SK-N-SH treated with all-trans-retinoic acid at 6 μM for 48 hours (cell line): ENCODE measurements around the gene FBXO31.
A peak's percentile ranks its signal among the peaks of the same experiment; 100 is the strongest.

ENCODE experiments used
- ATAC-seq: fragments of 200-7000 bp; cut with Tn5 transposase; 3 replicates; pipeline ENCODE4 v1.9.1; 2020; ENCODE audit warnings: mild to moderate bottlenecking, moderate library complexity
- ARNTL ChIP-seq: fragments of 450-650 bp; formaldehyde crosslinking; IDR thresholded peaks from 2 replicates; pipeline ENCODE4 v1.5.0; 2020; ENCODE audit warnings: low read depth, mild to moderate bottlenecking, moderate library complexity, borderline replicate concordance
- BACH2 ChIP-seq: fragments of 250-450 bp; sonication (Bioruptor Pico); IDR thresholded peaks from 2 replicates; pipeline ENCODE4 v1.9.0; 2021; ENCODE audit warnings: mild to moderate bottlenecking, borderline replicate concordance
- CREB5 ChIP-seq: fragments of 250-450 bp; sonication (Bioruptor Pico); IDR thresholded peaks from 2 replicates; pipeline ENCODE4 v1.5.1; 2020; ENCODE audit warnings: low read depth, mild to moderate bottlenecking, moderate library complexity
- CSDC2 ChIP-seq: fragments of 250-450 bp; sonication (Bioruptor Pico); IDR thresholded peaks from 2 replicates; pipeline ENCODE4 v1.5.0; 2020; ENCODE audit warnings: mild to moderate bottlenecking, moderate library complexity
- ESRRG ChIP-seq: fragments of 250-450 bp; sonication (Bioruptor Pico); IDR thresholded peaks from 2 replicates; pipeline ENCODE4 v1.6.1; 2021; ENCODE audit warnings: mild to moderate bottlenecking
- GLIS3 ChIP-seq: fragments of 250-450 bp; sonication (Bioruptor Pico); IDR thresholded peaks from 2 replicates; pipeline ENCODE4 v1.5.0; 2020; ENCODE audit warnings: mild to moderate bottlenecking, moderate library complexity
- ISL1 ChIP-seq: fragments of 250-450 bp; sonication (Bioruptor Pico); IDR thresholded peaks from 2 replicates; pipeline ENCODE4 v2.1.2; 2022; ENCODE audit warnings: mild to moderate bottlenecking, moderate library complexity
- OSR1 ChIP-seq: fragments of 250-450 bp; sonication (Bioruptor Pico); IDR thresholded peaks from 2 replicates; pipeline ENCODE4 v1.8.0; 2022; ENCODE audit warnings: moderate library complexity, mild to moderate bottlenecking, inconsistent platforms
- PATZ1 ChIP-seq: fragments of 250-450 bp; sonication (Bioruptor Pico); IDR thresholded peaks from 2 replicates; pipeline ENCODE4 v1.8.0; 2020; ENCODE audit warnings: mild to moderate bottlenecking, moderate library complexity, borderline replicate concordance
- POU6F1 ChIP-seq: fragments of 250-450 bp; sonication (Bioruptor Pico); IDR thresholded peaks from 2 replicates; pipeline ENCODE4 v1.8.0; 2021; ENCODE audit warnings: low read depth, mild to moderate bottlenecking, moderate library complexity, borderline replicate concordance
- PPARA ChIP-seq: fragments of 250-450 bp; sonication (Bioruptor Pico); IDR thresholded peaks from 2 replicates; pipeline ENCODE4 v1.5.0; 2020; ENCODE audit warnings: mild to moderate bottlenecking, borderline replicate concordance
- SNAI2 ChIP-seq: fragments of 250-450 bp; sonication (Bioruptor Pico); IDR thresholded peaks from 2 replicates; pipeline ENCODE4 v1.5.0; 2020; ENCODE audit warnings: mild to moderate bottlenecking, moderate library complexity
- TCF4 ChIP-seq: fragments of 250-450 bp; sonication (Bioruptor Pico); IDR thresholded peaks from 2 replicates; pipeline ENCODE4 v1.8.0; 2021; ENCODE audit warnings: mild to moderate bottlenecking, moderate library complexity, borderline replicate concordance
- TOX ChIP-seq: fragments of 250-450 bp; sonication (Bioruptor Pico); IDR thresholded peaks from 2 replicates; pipeline ENCODE4 v1.8.0; 2021; ENCODE audit warnings: mild to moderate bottlenecking, moderate library complexity, borderline replicate concordance
- TSHZ2 ChIP-seq: fragments of 250-450 bp; sonication (Bioruptor Pico); IDR thresholded peaks from 2 replicates; pipeline ENCODE4 v1.5.0; 2020; ENCODE audit warnings: mild to moderate bottlenecking, moderate library complexity
- ZC3H10 ChIP-seq: fragments of 250-450 bp; sonication (Bioruptor Pico); IDR thresholded peaks from 2 replicates; pipeline ENCODE4 v1.5.1; 2021; ENCODE audit warnings: mild to moderate bottlenecking, moderate library complexity
- ZFP3 ChIP-seq: fragments of 250-450 bp; sonication (Bioruptor Pico); IDR thresholded peaks from 2 replicates; pipeline ENCODE4 v1.5.0; 2020; ENCODE audit warnings: mild to moderate bottlenecking, moderate library complexity
- ZFP30 ChIP-seq: fragments of 450-650 bp; formaldehyde crosslinking; IDR thresholded peaks from 2 replicates; pipeline ENCODE4 v1.5.0; 2022; ENCODE audit warnings: mild to moderate bottlenecking, moderate library complexity
- ZNF70 ChIP-seq: fragments of 450-650 bp; formaldehyde crosslinking; IDR thresholded peaks from 2 replicates; pipeline ENCODE4 v1.5.0; 2020; ENCODE audit warnings: mild to moderate bottlenecking, moderate library complexity
- ZNF8 ChIP-seq: fragments of 450-650 bp; formaldehyde crosslinking; IDR thresholded peaks from 2 replicates; pipeline ENCODE4 v1.5.0; 2020; ENCODE audit warnings: mild to moderate bottlenecking, moderate library complexity

The FBXO31 gene

GRCh38 chr16:87416826-87417527 is 33.4 kb upstream of the FBXO31 start:
- no peak for TF ChIP-seq ZC3H10 (CRISPR knock-in tag)
- TF ChIP-seq TCF4 (CRISPR knock-in tag): no peak
- no peak for TF ChIP-seq OSR1
- no peak for TF ChIP-seq ZFP3 (CRISPR knock-in tag)
- TF ChIP-seq CSDC2 (CRISPR knock-in tag): no peak
- peak; percentile 72 for ATAC-seq

GRCh38 chr16:87415441-87415840 is 31.9 kb upstream of the FBXO31 start:
- no peak for ATAC-seq
- no peak for TF ChIP-seq OSR1
- TF ChIP-seq CSDC2 (CRISPR knock-in tag): no peak
- no peak for TF ChIP-seq PATZ1 (CRISPR knock-in tag)
- no peak for TF ChIP-seq ESRRG (CRISPR knock-in tag)
- no peak for TF ChIP-seq ZNF70 (CRISPR knock-in tag)
- no peak for TF ChIP-seq CREB5 (CRISPR knock-in tag)
- no peak for TF ChIP-seq ZFP3 (CRISPR knock-in tag)
- TF ChIP-seq ZNF8 (CRISPR knock-in tag): no peak
- TF ChIP-seq SNAI2 (CRISPR knock-in tag): no peak
- no peak for TF ChIP-seq TSHZ2 (CRISPR knock-in tag)

GRCh38 chr16:87414251-87414680 is 30.7 kb upstream of the FBXO31 start:
- no peak for TF ChIP-seq ZFP30 (CRISPR knock-in tag)
- TF ChIP-seq PPARA (CRISPR knock-in tag): no peak
- TF ChIP-seq TSHZ2 (CRISPR knock-in tag): no peak
- no peak for TF ChIP-seq ISL1 (CRISPR knock-in tag)
- no peak for TF ChIP-seq TOX (CRISPR knock-in tag)
- TF ChIP-seq ZNF8 (CRISPR knock-in tag): no peak
- TF ChIP-seq CSDC2 (CRISPR knock-in tag): no peak
- no peak for TF ChIP-seq BACH2 (CRISPR knock-in tag)
- TF ChIP-seq TCF4 (CRISPR knock-in tag): no peak
- no peak for TF ChIP-seq GLIS3 (CRISPR knock-in tag)
- no peak for TF ChIP-seq ARNTL (CRISPR knock-in tag)
- no peak for TF ChIP-seq PATZ1 (CRISPR knock-in tag)
- no peak for TF ChIP-seq ZNF70 (CRISPR knock-in tag)
- TF ChIP-seq POU6F1 (CRISPR knock-in tag): no peak
- no peak for TF ChIP-seq ZFP3 (CRISPR knock-in tag)
- no peak for TF ChIP-seq ZC3H10 (CRISPR knock-in tag)
- no peak for ATAC-seq
